Measurements from ENCODE around the gene TMIE.

TMIE gene

DNA sequence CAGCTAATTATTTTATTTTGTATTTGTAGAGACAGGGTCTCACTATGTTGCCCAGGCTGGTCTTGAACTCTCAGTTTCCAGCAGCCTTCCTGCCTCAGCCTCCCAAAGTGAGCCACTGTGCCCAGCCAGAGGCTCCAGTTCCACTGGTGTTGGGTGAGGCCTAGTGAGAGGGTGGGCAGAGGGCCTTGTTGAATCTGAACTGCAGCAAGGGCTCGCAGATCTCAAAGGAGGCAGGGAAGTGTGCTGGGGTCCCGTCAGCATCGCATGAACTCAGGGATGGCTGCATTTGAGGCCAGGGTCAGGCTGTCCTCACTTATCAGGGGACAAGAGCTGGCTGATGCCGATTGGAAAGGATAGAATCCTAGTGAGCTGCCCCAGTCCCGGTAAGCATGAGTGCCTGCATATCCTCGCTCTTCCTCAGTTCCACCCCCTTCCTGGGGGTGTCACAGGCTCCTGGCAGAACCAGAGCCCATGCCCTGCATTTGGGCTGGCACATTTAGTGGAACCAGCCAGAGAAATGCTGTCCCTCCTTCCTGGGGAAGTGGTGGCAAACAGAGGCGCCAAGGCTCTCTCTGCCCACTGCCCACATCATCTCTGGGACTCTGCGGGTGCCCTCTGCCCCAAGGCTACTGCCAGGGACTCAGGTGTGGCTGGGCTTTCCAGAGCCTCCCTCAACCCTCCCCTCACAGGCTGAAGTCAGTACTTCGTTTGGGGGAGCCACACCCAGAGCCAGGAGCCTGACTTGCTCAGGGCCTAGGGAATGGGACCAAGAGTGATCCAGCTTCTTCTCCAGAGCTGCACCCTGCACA, 31.8 kb upstream of the TMIE start:
- no peak for DNase-seq

DNA sequence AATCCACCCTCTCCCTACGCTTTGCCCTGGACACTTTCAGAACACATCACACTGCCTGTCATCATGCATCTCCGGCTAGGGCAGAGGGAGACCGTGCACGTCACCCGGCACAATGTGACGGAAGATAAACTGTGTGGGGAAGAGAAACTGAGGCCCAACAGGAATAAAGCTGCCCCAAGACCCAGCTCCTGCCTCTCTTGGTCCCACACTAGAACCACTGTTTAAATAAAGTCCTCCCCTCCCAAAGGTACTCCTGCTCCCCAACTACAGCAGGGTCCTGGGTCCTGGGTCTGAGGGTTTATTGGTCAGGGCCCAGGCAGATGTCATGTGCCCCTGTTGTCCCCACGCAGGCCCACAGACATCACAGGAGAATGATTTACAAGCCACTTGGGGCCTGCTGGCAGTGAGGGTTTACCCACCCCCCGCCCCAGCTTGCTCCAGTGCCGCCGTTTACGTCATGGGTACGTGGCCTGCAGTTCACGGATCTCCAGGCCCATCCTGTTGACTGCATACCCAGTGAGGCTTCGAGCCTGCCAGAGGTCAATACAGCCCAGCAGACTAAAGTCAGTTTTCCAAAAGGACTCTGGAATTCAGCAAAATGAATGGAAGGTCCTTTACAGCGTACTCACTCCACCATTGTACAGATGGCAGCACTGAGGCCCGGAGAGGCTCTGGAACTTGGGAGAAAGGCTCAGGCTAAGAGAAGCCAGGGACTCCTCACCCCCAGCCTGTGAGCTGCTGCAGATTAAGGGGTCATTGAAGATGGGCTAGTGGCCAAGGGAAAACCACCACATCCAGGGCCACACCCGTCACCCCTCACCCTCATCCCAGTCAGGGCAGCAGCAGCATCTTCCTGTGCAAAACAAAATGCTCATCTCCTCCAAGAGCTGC, 30.9 kb upstream of the TMIE start:
- no peak for DNase-seq

DNA sequence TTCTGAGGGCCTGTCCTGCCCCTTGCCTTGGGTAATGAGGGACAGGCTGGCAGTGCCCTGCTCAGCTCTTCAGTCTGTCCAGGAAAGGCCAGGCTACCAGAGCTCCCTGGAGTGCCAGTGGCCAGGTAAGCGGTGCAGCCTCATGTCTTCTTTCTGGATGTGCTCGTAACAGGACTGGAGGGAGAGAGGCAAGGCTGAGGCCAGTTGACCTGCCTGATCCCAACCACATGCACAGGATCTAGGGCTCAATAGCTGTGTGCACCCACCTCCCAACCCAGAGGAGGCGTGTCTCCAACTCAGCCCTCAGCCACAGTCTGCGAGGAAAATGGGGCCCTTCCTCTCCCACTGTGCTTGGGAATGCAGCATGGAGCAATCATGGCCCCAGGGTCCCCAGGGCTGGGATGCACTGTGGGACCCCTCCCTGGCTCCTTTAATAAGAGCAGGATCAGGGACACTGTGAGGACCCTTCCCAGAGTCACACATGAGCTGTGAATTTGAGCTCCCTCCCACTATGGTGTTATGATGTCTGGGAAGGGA, 30.2 kb upstream of the TMIE start:
- no peak for DNase-seq

DNA sequence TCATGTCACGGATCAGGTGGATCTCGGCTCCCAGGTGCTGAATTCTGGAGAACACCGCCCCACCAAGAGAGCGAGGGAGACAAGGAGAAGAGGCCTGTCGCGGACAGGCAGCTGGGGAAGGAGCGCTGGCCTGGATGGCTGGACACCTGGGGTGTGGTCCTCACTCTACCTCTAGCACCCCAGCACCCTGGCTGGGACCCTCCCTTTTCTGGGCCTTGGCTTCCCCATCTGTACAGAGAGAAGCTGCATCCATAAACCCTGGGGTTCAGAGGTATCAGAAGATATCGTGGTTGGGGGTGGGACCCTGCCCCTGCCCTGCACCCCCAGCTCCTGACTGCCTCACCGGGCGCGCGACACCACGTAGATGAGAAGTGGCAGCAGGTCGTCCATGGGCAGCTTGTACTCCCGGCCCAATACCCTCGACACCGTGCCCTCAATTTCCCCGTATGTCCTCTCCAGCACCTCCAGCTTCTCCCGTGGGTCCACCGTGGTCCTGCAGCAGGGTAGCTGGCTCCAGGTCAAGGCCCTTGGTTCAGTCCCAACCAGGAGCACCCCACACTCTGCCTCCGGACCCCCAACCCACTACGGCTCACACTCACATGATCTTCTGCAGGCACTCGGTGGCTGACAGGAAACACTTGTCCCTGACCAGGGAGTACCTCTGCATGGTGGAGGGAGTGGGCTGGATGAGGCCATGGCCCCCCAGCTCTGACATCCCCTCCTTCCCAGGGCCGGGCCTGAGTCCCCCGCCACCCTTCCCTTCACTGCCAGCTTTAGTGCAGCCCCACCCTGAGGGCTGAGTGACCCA, 29.4 kb upstream of the TMIE start:
- no peak for DNase-seq

DNA sequence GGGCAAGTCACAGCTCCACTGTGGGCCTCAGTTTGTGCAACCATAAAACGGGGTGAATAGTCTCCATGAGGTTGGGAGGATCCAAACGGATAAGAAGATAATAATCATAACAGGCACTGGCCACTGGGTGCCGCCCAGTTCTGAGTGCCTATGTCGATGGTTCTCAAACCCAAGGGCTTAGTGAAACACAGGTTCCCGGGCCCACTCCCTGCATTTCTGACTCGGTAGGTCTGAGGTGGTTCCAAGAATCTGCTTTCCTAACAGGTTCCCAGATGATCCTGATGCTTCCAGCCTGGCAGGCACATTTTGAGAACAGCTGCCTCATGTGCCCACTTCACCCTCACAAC, 28.9 kb upstream of the TMIE start:
- DNase-seq: no peak

DNA sequence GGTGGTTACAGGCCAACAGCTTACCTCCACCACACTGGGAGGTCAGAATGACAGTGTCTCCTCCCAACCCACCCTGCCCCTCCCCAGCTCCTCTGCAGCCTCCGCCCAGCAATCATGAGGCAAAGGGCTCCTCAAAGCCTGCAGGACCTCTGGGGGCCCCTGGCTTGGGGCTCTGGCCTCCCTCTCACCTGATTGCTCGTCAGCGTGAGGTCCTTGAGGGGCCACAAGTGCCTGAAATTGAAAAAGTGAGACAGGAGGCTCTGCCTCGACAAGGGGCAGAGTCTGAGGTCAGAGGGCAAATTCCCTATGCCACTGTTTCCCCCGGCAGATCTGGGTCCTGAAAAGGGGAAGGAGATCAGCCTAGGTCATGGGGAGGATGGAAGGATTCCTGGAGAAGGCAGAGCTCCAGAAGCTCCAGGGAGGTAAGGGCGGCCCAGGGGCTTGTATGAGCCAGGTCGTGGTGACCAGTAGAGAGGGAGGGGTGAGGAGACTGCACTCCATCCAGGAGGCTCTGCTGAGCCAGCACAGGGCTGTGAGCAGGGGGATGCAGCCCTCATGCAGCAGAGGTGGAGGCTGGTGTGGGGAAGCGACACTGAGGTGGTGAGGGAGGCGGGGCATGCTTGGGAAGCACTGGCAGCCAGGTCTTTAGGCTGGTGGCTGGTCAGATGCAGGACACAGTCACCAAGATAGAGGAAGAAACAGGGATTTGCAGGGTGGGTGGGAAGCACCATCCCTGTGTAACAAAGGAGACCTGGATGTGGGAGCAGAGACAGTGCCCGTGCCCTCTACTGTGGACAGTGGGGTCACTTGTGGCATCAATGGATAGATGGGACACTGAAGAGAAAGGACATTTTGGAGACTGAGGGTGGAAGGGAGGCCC, 27.8 kb upstream of the TMIE start:
- no peak for DNase-seq

DNA sequence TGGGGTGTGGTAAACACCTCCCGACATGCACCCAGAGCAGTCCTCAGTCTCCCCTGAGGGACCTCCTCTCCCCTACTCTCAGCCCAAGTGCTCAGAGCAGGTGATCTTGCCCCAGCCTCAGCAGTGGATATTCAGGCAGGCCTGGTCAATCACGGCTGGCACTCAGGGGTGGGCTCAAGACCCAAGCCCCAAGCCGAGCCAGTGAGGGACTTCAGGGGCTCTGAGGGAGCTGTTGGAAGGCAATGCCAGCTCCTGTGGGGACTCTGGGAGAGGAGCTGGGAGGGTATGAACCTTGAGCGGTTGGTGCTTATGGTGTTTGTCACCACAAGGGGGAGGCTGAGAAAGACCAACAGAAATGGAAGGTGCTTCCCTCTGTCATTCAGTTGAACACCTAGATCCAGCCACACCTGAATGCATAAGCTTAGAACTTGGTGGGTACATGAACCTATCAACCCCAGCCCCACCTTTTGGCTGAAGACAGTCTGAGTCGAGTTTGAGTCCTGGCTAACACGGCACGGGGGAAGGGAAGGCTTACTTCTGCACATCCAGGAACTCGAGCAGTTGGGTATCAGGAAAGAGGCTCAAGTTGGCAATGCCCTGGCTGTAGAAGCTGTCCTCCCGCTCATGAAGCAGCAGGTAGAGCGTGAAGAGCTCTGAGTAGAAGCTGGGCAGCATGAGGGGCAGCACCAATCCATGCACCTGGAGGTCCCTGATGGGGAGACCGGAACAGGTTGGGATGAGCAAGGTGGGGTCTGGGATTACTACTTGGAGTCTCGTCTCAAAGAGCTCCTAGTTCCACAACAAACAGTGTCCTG, 27.0 kb upstream of the TMIE start:
- DNase-seq: no peak

DNA sequence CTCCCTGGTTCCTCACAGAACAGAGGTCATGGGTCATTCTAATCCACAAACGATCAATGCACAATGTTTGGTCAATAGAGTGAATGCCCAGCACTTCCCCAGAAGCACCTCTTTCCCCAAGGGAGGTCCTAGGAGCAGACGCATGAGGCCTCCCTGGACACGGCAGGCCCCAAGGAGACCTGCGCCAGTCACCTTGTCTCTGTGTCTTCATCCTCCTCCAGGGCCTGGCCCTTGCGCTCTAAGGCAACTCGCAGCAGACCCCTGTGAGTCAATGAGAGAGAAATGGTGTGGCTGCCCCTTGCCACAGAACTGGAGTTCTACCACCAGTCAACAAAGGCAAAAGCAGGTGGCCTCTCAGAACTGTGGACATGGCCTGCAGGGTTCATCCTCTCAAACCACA, 25.8 kb upstream of the TMIE start:
- DNase-seq: no peak

DNA sequence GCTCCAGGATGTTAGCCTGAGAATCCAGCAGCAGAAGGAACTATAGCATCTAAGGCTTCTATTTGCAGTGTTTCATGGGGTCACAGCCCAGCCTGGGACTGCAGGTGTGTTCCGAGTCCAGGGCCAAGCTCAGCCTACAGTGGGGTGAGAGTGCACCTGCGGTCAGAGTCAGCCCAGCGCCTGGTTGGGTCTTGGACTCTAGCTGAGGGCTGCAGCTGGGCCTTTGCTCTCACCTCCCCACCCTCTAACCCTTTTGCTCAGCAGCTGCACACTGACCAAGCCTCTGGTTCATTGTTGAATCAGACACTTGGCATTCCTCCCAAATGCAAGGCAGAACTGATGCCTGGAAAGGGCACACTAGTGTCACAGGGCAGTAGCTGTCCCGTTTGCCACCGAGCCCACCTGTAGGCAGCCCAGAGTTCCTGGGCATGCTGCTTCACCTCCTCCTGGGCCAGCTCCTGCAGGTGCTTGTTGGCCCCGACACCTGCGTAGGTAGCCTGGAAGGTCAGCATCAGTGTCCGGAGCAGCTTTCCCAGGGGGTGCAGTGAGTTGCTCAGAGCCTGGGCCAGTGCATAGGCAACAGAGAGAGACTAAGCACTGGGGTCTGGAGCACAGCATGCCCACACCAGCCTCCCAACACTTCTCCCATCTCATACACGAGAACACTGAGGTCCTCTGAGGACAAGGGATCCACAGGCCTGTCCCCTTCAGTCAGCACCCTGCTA, 25.2 kb upstream of the TMIE start:
- DNase-seq: no peak

DNA sequence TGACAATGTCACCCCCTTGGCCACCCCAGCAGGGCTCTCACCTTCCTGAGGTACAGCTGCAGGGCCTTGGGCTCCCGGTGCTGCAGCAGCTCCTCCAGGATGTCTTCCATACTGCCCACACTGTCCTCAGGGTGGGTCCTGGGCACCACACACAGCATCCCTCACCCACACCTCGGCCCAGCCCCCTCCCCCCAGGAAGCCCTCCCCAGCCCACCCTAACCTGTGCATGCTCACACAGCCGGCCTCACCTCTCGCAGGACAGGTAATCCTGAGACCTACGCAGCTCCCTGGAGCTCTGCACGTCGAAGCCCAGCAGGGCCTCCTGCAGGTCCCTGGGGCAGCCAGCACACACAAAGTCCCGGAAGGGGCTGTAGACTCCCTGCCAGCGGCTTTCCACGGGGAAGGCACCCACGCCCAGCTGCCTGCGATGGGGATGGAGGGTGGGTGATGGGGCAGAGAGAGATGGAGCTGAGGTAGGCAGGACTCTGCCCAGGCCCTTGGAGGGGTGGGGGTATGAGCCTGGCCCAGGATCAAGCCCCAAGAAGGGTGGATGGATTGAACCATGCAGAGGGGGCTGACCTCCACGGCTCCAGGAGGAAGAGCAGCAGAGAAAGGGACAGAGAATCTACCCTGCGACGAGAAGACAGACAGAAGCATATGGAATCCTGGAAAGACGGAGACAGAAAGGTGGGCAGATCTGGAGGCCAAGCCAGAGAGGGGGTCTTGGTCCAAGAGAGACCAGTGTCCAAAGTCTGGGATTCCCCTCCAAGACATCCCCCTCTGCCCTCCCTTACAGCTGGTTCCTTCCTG, 24.4 kb upstream of the TMIE start:
- DNase-seq: no peak

DNA sequence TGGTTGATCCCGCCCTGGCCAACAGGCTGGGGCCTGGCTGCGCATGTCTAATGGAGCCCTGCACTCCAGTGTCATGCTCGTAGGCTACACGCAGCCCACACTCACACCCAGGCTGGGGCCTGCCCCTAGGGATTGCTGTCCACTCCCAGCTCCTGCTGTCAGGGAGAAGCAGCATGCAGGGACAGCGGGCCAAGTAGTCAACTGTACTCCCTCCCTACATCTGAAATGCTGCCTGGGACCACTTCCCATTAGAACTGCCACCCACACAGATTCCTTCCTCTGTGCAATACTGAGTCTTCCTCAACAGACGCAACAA, 23.8 kb upstream of the TMIE start:
- DNase-seq: no peak

DNA sequence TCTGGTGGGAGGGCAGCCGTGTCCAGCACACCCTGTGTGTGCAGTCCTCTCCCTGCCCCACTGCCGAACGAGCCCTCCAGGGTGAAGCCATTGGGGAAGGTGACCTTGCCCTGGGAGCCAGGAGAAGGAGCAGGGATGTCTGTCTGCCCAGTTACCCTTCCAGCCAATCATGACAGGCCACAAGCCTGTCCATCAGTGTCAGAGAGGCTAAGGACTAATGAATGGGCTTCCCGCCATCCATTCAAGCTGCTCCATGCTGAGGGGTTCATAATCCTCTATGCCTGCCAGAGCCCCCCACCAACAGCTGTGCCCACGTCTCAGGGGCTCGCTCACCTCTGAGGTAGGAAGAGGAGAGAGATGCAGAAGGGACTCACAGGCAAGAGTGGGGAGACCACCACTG, 22.9 kb upstream of the TMIE start:
- no peak for DNase-seq

DNA sequence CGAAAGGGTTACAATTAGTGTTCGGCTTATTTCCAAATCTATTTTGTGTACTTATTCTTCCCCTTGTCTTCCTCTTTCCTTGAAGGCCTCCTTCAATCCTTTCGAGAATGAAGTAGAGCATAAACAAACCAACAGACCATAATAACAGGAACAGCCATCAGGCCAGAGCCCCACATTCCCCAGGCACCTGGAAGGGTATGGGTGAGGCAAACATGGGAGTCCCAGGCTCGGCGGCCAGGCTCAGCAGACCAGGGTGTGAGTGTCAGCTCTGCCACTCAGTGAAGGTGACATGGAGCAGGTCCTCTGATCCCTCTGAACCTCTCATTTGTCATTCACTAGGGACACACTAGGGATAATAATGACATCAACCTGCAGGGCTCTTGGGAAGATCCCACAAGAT, 21.5 kb upstream of the TMIE start:
- no peak for DNase-seq

DNA sequence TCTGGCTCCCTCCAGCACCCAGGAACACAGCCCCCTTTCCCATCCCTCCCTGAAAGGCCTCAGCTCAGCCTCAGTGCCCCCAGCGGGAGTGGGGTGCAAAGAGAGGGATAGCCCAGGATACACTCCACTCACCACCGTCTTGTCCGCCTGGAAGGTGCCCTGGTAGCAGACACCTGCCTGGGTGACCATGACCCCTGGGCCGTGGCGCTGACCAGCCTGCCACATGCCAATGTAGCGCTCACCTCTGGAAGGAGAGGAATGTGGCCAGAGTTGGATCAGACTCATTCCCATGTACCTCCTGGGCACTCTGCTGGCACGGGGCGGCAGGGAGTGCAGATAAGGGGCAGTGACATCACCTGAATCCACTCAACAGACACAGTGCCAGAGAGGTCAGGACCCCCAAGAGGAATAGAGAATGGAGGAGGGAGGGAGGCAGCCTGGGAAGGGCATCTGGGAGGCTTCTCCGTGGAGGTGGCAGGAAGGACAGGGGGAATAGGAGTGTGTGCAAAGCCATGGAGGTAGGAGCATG, 20.8 kb upstream of the TMIE start:
- DNase-seq: no peak

DNA sequence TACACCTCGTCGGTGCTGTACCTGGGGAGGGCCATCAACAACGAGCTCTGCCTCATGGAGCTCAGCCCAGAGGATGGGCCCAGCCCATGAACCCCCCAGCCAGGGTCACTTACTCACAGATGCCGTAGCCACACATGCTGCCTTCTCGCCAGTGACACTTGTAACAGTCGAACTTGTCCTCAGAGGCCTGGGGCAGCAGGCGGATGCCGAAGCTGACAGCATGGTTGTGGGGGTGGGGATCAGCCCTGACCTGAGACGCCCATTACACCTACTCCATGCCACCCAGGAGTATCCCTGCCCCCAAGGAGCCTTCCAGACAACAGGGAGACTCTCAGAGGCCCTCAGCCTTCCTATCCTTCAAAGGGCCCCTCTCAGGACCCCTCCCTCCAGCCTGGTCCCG, 19.8 kb upstream of the TMIE start:
- no peak for DNase-seq

DNA sequence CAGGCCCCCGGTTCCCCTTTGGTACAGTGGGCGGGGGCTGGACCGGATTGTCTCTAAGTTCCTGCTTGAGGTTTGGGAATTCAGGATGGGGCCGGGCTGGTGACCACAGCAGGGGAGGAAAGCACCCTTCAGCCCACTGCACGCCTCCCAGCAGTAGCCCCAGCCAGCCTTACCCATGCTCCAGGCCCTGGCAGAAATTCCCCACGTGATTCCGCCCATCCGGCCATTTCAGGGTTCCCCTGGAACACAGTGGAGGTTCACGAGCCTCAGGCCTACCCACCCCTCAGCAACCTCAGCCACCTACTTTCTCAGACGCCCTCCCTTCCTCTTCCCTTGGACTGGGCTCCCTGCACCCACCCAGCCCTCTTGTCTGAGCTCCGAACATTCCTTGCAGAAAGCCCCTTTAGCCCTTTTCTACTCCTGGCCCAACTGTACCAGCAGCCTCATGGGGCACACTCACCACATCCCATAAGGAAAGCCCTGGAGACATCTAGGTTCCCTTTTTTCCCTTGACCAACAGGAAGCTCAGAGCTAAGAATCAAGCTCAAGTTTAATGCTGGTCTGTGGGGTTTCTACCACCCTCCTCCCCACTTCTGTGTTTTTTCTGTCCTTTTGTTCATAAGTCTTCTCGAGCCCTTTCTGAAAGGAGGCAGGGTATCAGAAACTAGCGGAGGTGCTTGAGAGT, 19.2 kb upstream of the TMIE start:
- DNase-seq: no peak

DNA sequence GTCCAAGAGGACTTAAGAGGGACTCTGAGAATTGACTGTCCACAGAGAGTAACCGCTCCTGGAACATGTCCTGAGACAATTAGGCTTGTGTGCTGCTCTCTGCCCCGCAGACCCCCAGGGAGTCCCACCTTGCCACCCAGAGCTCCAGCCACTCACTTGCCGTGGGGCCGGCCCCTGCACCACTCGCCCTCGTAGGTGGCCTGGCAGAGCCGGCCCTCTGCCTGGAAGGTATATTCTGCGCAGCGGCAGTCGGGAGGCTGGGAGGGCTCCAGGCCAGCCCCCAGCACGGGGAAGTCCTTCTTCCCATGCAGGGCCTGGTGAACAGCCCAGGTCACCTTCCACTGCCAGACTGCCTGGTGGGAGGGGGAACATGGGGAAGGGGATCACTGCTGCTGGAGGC, 18.2 kb upstream of the TMIE start:
- no peak for DNase-seq

DNA sequence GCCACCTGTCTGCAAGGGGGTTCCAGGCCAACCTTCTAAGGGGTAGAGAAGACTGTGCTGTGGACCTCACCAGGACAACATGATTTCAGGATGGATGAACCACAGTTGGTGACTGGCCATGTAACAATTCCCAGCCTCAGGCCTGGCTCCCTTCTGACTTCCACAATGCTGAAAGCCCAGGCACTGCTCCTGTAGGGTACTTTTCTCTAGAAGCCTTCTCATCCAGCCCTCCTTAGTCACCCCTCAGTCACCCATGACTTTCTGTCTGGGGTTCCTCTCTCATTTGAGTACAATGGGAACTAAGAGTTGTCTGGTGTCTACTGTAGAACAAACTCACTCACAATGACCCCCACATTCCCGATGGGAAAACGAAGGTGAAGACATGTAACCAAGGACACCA, 16.3 kb upstream of the TMIE start:
- no peak for DNase-seq

DNA sequence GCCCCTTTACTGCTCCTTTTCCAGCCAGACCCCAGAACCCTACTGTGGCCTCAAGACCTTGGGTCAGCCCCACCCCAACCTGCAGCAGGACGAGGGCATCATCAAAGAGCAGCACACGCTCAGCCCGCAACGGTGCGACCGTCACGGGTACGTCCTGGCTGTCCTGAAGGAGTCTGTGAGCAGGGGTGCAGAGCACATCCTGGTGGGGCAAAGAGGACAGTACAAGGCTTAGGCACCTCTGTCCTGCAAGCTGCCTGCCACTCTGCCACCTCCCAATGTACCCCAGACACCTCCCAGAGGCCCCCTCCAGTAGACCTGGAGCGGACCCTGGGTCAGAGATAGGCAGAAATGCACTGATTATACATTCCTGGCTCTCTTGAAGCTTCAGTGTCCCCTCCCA, 15.7 kb upstream of the TMIE start:
- no peak for DNase-seq

Measured in fibroblast of upper back skin (primary cell).